Eye (tissue), 1 donor: ENCODE data around the gene MYO1E.
"Not testable (repeated sequence)": the region's sequence is repeated elsewhere in the genome, so short reads cannot be mapped to it uniquely, and the experiment has no call there.

ENCODE experiments used
- DNase-seq: peaks from one replicate; pipeline ENCODE4 v3.0.0-alpha.2; 2015

The MYO1E gene

DNA sequence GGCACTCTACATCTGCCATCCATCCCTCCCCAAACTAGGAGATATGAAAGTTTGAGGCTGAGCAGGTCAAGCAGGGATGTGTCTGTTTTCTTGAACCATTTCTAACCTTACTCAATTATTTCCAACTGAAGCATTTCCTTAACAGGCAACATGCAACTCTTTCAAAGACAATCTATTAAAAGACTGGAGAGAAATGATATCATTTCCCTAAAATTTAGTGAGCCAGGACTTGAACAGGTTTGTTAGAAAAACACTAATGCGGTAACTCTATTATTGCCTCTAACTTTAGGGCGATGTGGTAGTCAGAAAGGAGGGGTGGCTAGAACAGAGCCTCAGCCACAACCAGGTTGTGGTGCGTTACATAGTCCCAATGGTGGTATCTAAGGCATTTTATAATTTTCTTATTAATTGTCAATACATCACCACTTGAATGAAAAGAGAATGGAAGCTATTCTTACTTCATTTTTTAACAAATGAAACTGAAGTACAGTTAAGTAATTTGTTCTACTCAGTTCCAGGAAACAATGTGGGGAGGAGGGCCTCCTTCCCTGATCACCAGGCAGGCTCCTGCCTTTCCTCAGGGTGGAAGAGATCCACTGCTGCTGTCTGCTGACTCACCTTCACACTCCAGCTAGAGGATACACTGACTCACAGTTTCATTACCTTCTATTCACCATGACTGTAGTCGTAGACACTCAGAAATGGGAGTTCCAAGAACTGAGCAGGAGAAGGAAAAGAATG lies 22.8 kb downstream of the MYO1E start:
- no peak for DNase-seq

GRCh38 chr15:59347915-59348314 lies 24.8 kb downstream of the MYO1E start:
- DNase-seq = no peak

- DNase-seq = no peak
These were observed 25.7 kb downstream of the MYO1E start for GRCh38 chr15:59346951-59347350.

DNA sequence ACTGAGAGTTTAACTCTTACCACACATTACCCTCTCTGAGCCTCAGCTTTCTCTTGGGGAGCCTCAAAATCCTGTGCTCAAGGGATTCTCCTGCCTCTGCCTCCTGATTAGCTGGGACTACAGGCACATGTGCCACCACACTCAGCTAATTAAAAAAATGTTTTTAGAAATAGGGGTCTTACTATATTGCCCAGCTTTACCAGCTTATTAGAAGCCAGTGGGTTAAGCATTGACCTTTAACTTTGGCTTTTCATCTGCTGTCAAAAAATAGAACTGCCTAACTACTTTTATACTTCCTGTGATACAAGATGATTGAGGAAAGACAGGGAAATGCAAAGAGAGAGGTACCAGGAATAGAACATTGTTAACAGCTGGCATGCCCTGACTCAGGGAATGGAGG lies 27.3 kb downstream of the MYO1E start:
- no peak for DNase-seq

GRCh38 chr15:59344311-59344710 lies 28.4 kb downstream of the MYO1E start:
- no peak for DNase-seq

DNA sequence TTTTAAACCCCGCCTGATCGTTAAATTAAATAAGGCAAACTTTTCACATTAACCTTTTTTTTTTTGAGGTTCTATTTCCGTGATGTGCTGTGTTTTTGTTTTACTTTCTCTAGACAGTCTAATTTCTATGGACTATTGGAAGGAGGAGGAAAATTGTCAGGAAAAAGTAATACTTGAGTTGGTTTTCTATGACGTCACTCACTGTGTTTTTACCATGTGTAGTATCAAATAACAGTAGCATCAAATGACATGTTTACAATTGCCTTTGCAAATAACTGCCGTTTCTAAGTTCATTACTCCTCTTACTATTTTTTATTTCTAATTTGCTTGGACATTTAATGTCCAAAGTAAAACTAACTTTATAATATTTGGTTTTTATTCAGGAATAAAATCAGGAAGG lies 32.3 kb downstream of the MYO1E start:
- no peak for DNase-seq

DNA sequence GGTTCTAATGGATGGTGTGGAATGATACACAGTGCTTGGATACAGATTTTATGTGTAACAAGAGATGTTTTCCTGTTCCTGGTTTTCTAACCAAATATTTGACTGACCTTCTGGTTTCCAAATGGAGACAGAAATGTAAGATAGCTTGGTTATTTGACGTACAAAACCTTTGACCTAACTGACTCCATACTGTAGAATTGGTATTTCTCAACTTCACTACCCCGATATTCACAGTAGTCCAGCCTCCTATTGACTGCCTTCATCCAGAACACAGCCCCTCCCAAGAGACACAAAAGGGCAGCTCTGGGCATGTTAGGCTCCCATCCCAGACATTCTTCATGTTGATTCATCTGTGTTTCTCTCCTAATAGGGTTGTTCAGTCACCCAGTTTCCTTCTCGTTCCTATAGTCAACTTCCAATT lies 33.4 kb downstream of the MYO1E start:
- no peak for DNase-seq

DNA sequence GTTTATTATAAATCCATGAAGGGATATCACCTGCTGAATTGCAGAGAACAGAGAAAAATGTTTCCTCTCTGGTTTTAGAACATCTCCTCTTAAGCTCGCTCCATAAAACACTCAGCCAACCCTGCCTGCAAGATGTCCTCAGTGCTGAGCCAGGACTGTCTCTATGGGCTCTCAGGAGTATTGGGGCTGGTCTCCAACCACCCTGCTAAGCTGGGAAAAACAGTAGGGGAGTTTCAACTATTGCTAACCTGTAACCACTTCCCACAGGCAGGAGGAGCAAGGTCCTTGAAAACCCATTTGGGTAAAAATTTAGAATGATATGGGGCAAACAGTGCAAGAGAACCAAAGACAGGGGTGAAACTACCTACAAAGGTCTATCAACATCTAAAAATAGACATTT lies 34.3 kb downstream of the MYO1E start:
- no peak for DNase-seq

- DNase-seq = not testable (repeated sequence)
These were observed 35.9 kb downstream of the MYO1E start for GRCh38 chr15:59336725-59337124.

- DNase-seq = no peak
These were observed 37.4 kb downstream of the MYO1E start for GRCh38 chr15:59335207-59335786.

DNA sequence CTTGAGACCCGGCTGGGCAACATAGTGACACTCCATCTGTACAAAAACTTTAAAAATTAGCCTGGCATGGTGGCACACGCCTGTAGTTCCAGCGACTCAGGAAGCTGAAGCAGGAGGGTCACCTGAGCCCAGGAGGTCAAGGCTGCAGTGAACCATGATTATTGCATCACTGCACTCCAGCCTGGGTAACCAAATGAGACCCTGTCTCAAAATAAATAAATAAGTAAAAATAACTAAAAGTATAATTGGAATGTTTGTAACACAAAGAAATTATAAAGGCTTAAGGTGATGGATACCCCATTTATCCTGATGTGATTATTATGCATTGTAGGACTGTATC lies 38.6 kb downstream of the MYO1E start:
- DNase-seq = no peak

- no peak for DNase-seq
These were observed 39.1 kb downstream of the MYO1E start for GRCh38 chr15:59333401-59334075.

- DNase-seq = no peak
These were observed 40.7 kb downstream of the MYO1E start for GRCh38 chr15:59332009-59332408.

DNA sequence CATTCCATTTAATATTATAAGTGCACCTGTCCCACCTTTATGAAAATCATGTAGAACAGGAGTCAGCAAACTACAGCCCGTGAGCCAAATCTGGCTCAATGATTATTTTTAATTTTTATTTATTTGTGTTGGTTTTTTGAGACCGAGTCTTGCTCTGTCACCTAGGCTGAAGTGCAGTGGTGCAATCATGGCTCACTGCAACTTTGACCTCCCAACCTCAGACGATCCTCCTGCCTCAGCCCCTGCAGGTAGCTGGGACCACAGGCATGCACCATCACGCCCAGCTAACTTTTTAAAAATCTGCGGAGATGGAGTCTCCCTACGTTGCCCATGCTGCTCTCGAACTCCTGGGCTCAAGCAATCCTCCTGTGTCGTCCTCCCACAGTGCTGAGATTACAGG lies 42.0 kb downstream of the MYO1E start:
- no peak for DNase-seq

GRCh38 chr15:59329570-59330350 lies 42.9 kb downstream of the MYO1E start:
- DNase-seq = peak; percentile 44

DNA sequence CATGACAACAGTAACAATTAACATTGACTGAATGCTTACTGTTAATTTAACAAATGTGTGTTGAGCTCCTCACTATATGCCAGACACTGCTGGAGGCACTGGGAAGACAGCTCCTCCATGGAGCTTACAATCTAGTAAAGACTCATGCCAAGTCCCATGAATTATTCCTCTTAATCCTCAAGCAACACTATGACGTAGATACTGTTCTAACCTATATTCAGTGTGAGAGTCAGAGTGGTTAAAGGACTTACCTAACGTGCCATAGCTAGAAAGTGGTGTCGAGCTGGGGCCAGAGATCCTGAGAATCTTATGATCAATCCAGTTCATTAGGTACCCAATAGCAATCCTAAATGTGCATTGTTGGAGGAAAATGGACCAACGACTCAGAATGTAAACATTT lies 43.6 kb downstream of the MYO1E start:
- no peak for DNase-seq

DNA sequence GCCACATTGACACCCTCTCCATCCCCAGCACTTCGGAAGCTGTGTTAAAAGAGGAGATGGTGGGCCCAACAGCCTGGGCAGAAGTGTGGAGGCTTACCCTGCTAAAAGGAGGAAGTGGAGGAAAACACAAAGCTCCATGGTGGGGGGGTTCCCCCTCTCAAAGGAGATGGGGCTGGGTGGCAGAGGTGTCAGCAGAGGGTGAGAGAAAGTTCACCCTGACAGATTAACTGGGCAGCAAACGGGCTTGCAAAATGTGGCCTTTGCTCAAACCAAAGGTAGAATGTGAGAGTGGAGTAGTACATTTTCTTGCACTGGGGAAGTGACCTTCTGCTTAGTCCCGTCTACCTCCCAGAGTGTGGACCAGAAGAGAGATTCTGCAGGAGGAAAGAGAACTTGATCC lies 44.7 kb downstream of the MYO1E start:
- no peak for DNase-seq

DNA sequence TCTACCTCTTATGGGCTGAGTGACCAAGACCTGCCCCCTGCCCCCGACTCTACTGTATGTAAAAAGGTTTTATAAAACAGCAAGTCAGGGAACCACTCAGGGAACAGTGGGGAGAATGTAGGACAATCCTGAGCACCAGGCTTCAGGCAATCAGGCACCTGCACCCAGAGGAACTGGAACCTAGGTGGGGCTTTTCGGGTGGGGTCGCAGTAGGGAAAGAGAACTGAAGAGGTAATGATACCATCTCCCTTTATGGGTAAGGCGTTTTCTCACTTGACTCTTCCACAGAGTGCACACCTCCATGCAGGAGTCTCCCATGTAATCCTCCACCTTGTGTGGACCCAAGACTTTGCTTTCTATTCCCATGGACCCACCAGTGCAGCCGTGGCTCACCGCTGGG lies 45.8 kb downstream of the MYO1E start:
- DNase-seq = no peak

GRCh38 chr15:59322056-59322759 lies 50.5 kb downstream of the MYO1E start:
- no peak for DNase-seq

DNA sequence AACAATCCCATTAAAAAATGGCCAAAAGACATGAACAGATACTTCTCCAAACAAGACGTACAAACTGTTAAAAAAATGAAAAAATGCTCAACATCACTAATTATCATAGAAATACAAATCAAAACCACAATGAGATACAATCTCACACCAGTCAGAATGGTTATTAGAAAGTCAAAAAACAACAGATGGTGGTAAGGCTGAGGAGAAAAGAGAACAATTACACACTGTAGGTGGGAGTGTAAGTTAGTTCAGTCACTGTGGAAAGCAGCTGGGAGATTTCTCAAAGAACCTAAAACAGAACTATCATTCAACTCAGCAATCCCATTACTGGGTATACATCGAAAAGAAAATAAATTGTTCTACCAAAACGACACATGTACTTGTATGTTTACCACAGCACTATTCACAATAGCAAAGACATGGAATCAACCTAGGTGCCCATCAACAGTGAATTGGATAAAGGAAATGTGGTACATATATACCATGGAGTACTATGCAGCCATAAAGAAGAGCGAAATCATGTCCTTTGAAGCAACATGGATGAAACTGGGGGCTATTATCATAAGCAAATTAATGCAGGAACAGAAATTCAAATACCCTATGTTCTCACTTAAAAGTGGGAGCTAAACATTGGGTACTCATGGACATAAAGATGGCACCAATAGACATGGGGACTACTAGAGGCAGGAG lies 51.5 kb downstream of the MYO1E start:
- DNase-seq = no peak

DNA sequence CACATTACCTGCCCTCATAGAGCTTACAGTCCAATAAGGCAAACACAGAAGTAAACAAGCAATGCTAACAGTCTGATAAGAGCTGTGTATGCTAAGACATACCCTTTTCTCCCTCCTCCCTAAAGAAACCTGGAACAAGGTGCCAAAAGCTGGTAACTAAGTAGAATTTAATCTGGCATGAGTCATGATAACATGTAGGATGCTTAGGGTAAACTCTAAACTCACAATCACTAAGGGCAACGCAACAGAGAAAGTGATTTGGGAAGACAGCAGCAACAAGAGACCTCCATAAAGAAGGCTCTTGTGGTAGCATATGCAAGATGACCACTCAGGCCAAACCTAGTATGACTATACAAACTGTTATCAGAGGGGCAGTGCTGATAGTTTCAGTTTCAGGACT lies 55.5 kb downstream of the MYO1E start:
- no peak for DNase-seq

GRCh38 chr15:59315914-59316451 lies 56.7 kb downstream of the MYO1E start:
- peak; percentile 10 for DNase-seq
